Measurements from ENCODE around the gene SIGLEC14.

GRCh38 chr19:51615991-51616390 lies 30.6 kb downstream of the SIGLEC14 start:
- no peak for TF ChIP-seq EZH2 (IDR thresholded peaks at IDR 0.05; ENCODE audit: low read length, missing control alignments)
- TF ChIP-seq CTCF (conservative IDR thresholded peaks at IDR 0.05 in 1 of 2, IDR thresholded peaks at IDR 0.05 in 1 of 2; ENCODE audit: low read depth in 1 of 2, low read length in 2 of 2), result no peak
